GM12878 (cell line): ENCODE measurements around the gene SC5D. TPM values are rescaled to one million over a fixed set of nuclear protein-coding genes. Genes with fewer than 3 reads are reported as not detected.

Experiments
- ATAC-seq: fragments of 200-7000 bp; cut with Tn5 transposase; 3 replicates; pipeline ENCODE4 v1.9.1; 2020; ENCODE audit warnings: mild to moderate bottlenecking, moderate library complexity
- BruUV-seq: library from RNA; stranded (reverse); fragments of 400-500 nt; replicated peaks from 2 replicates; lab custom pipeline; 2021; lab: Mats Ljungman, UMichigan
- CTCF ChIA-PET: fragments of 300-600 bp; sonication (Branson Sonifier 250); formaldehyde crosslinking; extraction: SDS; loops from one replicate; lab custom pipeline; 2021; ENCODE audit warnings: inconsistent platforms; lab: Yijun Ruan, JAX
- POLR2A ChIA-PET: fragments of 350-600 bp; formaldehyde crosslinking; extraction: SDS; loops from one replicate; lab custom pipeline; 2021; ENCODE audit warnings: inconsistent platforms; lab: Charles Lee
- RAD21 ChIA-PET: fragments of 300-600 bp; sonication (Branson Sonifier 250); formaldehyde crosslinking; loops from one replicate; lab custom pipeline; 2023; ENCODE audit warnings: antibody characterized with exemption; ENCODE audit not compliant: unreplicated experiment; lab: Charles Lee
- SMC1A ChIA-PET: fragments of 300-600 bp; sonication (Branson Sonifier 250); formaldehyde crosslinking; loops from one replicate; lab custom pipeline; 2023; ENCODE audit not compliant: unreplicated experiment, uncharacterized antibody; lab: Charles Lee
- DNase-seq: peaks from one replicate; pipeline ENCODE4 v3.0.0-alpha.2; 2011; ENCODE audit warnings: low read depth, low spot score
- FAIRE-seq: peaks from 3 replicates; lab custom pipeline; 2011; peaks lifted over from hg19 to GRCh38; lab: Jason Lieb, UNC
- H2AFZ ChIP-seq: 2 replicates; pipeline ENCODE4 v1.6.0; 2011; ENCODE audit warnings: low read depth, low read length, control low read depth; ENCODE audit not compliant: control insufficient read depth
- H3K27ac ChIP-seq: 2 replicates; pipeline ENCODE4 v1.5.1; 2011; ENCODE audit warnings: control low read depth; ENCODE audit not compliant: control insufficient read depth, insufficient read depth
- H3K27me3 ChIP-seq, 2 experiments: replicated peaks in 1 of 2; 2 replicates each; pipeline versions ENCODE4 v1.6.0 to v1.6.1; 2011; ENCODE audit warnings: low read length in 1 of 2; ENCODE audit not compliant: control insufficient read depth in 2 of 2, insufficient read depth in 2 of 2
- H3K36me3 ChIP-seq, 2 experiments: 2 replicates each; pipeline ENCODE4 v1.5.1; 2011; ENCODE audit warnings: low read length in 1 of 2; ENCODE audit not compliant: control insufficient read depth in 2 of 2, insufficient read depth in 2 of 2
- H3K4me1 ChIP-seq: 2 replicates; pipeline ENCODE4 v1.6.1; 2011; ENCODE audit warnings: mild to moderate bottlenecking, low read length, moderate library complexity, mixed read lengths; ENCODE audit not compliant: control insufficient read depth, insufficient read depth
- H3K4me2 ChIP-seq: 2 replicates; pipeline ENCODE4 v1.6.0; 2011; ENCODE audit warnings: control low read depth; ENCODE audit not compliant: control insufficient read depth, insufficient read depth
- H3K4me3 ChIP-seq: fragments of 200-600 bp; sonication (generic); 2 replicates; pipeline ENCODE4 v1.5.1; 2016
- H3K79me2 ChIP-seq: 2 replicates; pipeline ENCODE4 v1.6.0; 2011; ENCODE audit warnings: low read length; ENCODE audit not compliant: control insufficient read depth, insufficient read depth
- H3K9ac ChIP-seq: 2 replicates; pipeline ENCODE4 v1.8.0; 2011; ENCODE audit warnings: low read length, control low read depth, mixed read lengths; ENCODE audit not compliant: control insufficient read depth, insufficient read depth
- H3K9me3 ChIP-seq: replicated peaks from 3 replicates; pipeline ENCODE4 v1.5.1; 2011; ENCODE audit warnings: mild to moderate bottlenecking, low read length; ENCODE audit not compliant: control insufficient read depth, insufficient read depth
- H4K20me1 ChIP-seq: 2 replicates; pipeline ENCODE4 v1.6.0; 2011; ENCODE audit not compliant: control insufficient read depth, insufficient read depth
- EED ChIP-seq: sonication (generic); IDR thresholded peaks from 2 replicates; pipeline ENCODE4 v1.6.1; 2016; ENCODE audit warnings: antibody characterized with exemption, low read depth
- ELK1 ChIP-seq: IDR thresholded peaks from 2 replicates; pipeline ENCODE4 v1.6.1; 2012; ENCODE audit warnings: low read depth, low read length, improper control_type of control experiment
- ETV6 ChIP-seq, 2 experiments: fragments of 450-650 bp in 1 of 2; IDR thresholded peaks in 1 of 2; conservative IDR thresholded peaks in 1 of 2; 2 replicates each; pipeline ENCODE4 v1.6.1; 2014; ENCODE audit warnings: antibody characterized with exemption in 1 of 2, borderline replicate concordance in 1 of 2, low read depth in 1 of 2, mild to moderate bottlenecking in 1 of 2, moderate library complexity in 1 of 2
- JUNB ChIP-seq: IDR thresholded peaks from 2 replicates; pipeline ENCODE4 v1.6.1; 2016; ENCODE audit warnings: antibody characterized with exemption, mild to moderate bottlenecking
- LARP7 ChIP-seq: fragments of 450-650 bp; IDR thresholded peaks from 2 replicates; pipeline ENCODE4 v1.6.1; 2017; ENCODE audit warnings: mild to moderate bottlenecking
- MEF2A ChIP-seq: IDR thresholded peaks from 2 replicates; pipeline ENCODE4 v1.6.1; 2011; ENCODE audit warnings: low read depth, mild to moderate bottlenecking, low read length, moderate library complexity; ENCODE audit not compliant: insufficient read depth
- MTA2 ChIP-seq: fragments of 450-650 bp; IDR thresholded peaks from 2 replicates; pipeline ENCODE4 v1.6.1; 2016; ENCODE audit warnings: low read depth, mild to moderate bottlenecking, moderate library complexity
- NFIC ChIP-seq: IDR thresholded peaks from 2 replicates; pipeline ENCODE4 v1.6.1; 2012; ENCODE audit warnings: low read depth, mild to moderate bottlenecking, inconsistent platforms, low read length, moderate library complexity
- NFYB ChIP-seq: IDR thresholded peaks from 2 replicates; pipeline ENCODE4 v1.6.1; 2011; ENCODE audit warnings: low read depth, mild to moderate bottlenecking, low read length, improper control_type of control experiment, moderate library complexity; ENCODE audit not compliant: insufficient read depth
- NR2C1 ChIP-seq: fragments of 450-650 bp; IDR thresholded peaks from 2 replicates; pipeline ENCODE4 v1.6.1; 2017; ENCODE audit warnings: antibody characterized with exemption, mild to moderate bottlenecking, moderate library complexity
- RAD21 ChIP-seq: IDR thresholded peaks from 2 replicates; pipeline ENCODE4 v1.6.1; 2011; ENCODE audit warnings: mild to moderate bottlenecking, low read depth, low read length, moderate library complexity; ENCODE audit not compliant: insufficient read depth
- RB1 ChIP-seq: fragments of 450-650 bp; formaldehyde crosslinking; IDR thresholded peaks from 2 replicates; pipeline ENCODE4 v1.6.1; 2017; ENCODE audit warnings: mild to moderate bottlenecking, borderline replicate concordance
- RELA ChIP-seq: fragments of 450-650 bp; IDR thresholded peaks from 2 replicates; pipeline ENCODE4 v1.8.0; 2014; ENCODE audit warnings: borderline replicate concordance; ENCODE audit not compliant: partially characterized antibody
- YY1 ChIP-seq: IDR thresholded peaks from 2 replicates; pipeline ENCODE4 v1.6.1; 2011; ENCODE audit warnings: low read depth, mild to moderate bottlenecking, low read length
- ZNF217 ChIP-seq: fragments of 450-650 bp; IDR thresholded peaks from 2 replicates; pipeline ENCODE4 v1.6.1; 2017; ENCODE audit warnings: antibody characterized with exemption, mild to moderate bottlenecking
- WGBS: methylation state at CpG from one replicate; pipeline ENCODE4 v1.1.6; 2016; ENCODE audit warnings: low lambda C conversion rate; ENCODE audit not compliant: insufficient replicate concordance, insufficient coverage; ENCODE audit errors: missing lambda C conversion rate; 5-methylcytosine and 5-hydroxymethylcytosine counted together
- in situ Hi-C: fragments of 300-500 bp; cut with MboI; formaldehyde crosslinking; loops from 9 replicates; pipeline ENCODE4 v1.14.3; 2018; ENCODE audit warnings: mixed read lengths
- intact Hi-C: fragments of 100-400 bp; cut with micrococcal nuclease; formaldehyde crosslinking; loops from one replicate; pipeline ENCODE4 v1.14.2; 2022; ENCODE audit not compliant: unreplicated experiment
- polyA plus RNA-seq, 11 experiments: library from polyadenylated mRNA; depleted of rRNA in 4 of 11; unstranded in 6 of 11; stranded (reverse) in 5 of 11; fragments of >200 nt; fragmentation: Nextera tagmentation in 4 of 11; fragmentation: Illumina TruSeq in 1 of 11; extraction: Ambion mirVana in 4 of 11; extraction: Trizol in 1 of 11; gene quantifications; 1 replicate in 1 of 11; 2 replicates in 10 of 11; pipeline versions ENCODE4 v1.2.1 to v1.2.3, GENCODE V29; 2011 to 2016; ENCODE audit warnings: inconsistent platforms in 2 of 11, missing spikeins in 2 of 11, low read depth in 1 of 11
- total RNA-seq, 4 experiments: library from RNA; depleted of rRNA in 3 of 4; stranded (reverse); fragments of >200 nt in 3 of 4; fragmentation: Illumina TruSeq in 1 of 4; extraction: Trizol in 1 of 4; gene quantifications; 2 replicates each; pipeline versions ENCODE4 v1.2.1 to v1.2.3, GENCODE V29; 2013 to 2021

Gene SC5D
- total and polyA plus RNA-seq, 10 of the 15 experiments (the other 5 are each of a cell fraction or from before 2014, with no cell fraction given) = 23.7 to 134 (median 30.8) TPM

DNA sequence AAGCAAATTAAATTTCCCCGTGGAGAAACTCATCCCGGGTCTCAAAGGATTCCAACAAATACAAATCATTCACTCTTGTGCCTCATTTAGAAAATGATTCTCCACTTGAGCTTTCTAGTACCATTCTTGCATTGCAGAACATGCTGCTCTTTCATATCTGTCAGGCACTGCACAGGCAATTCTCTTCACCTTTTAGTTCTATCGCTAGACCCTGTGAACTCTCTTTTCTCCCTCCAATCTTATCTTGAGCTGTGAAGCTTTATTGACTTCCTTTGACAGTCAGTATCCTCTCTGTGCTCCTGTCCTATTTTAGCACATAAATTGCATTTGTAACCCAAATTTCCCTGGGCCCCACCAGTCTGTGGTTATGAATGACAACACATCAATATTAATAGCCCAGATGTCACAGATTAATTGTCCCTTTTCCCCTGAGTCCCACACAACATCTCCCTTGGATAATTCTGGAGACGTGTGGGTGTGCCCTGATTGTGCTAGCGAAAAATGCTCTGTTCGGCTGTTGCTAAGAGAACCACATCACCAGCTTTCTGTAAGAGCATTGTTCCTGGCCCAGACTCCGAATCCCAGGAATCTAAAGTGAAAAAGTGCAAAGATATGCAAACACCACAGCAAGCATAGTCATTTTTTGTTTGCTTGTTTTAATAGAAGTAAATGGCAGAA is 22.4 kb upstream of the SC5D start:
- ChIA-PET CTCF (no interaction called here), SMC1A (no interaction called here), RAD21 (no interaction called here), POLR2A (no interaction called here)
- Histone ChIP-seq H3K4me2 (no peak overlapping the region), H3K9ac (no peak overlapping the region), H3K4me3 (no peak overlapping the region), H3K4me1 (no peaks in the 10 kb centered on the region; the same call in 1 of the 2 replicates), H2AFZ (no peak overlapping the region), H3K36me3 (no peaks in the 10 kb centered on the region), H4K20me1 (no peaks in the 10 kb centered on the region), H3K27me3 (peaks cover 1 to 7% of the 10 kb centered on the region in 2 experiments; a peak in 2 of 4 replicates), H3K79me2 (no peaks in the 10 kb centered on the region), H3K27ac (no peak overlapping the region), H3K9me3 (no peaks in the 10 kb centered on the region; the same call in 2 of the 3 replicates)
- intact Hi-C loops (no loop called here), in situ Hi-C loops (no loop called here)
- ATAC-seq (no peak), DNase-seq (no peak), FAIRE-seq (no peak)
- no TSS peak for BruUV-seq
- TF ChIP-seq MTA2 (no peak), NFIC (no peak), MEF2A (no peak), ELK1 (no peak), NR2C1 (no peak), RB1 (no peak), JUNB (no peak), YY1 (no peak), NFYB (no peak), ZNF217 (no peak), LARP7 (no peak), RELA (no peak), EED (no peak), ETV6 (conservative IDR thresholded peaks at IDR 0.05 in 1 of 2, IDR thresholded peaks at IDR 0.05 in 1 of 2; ENCODE audit: borderline replicate concordance in 1 of 2, low read depth in 1 of 2) (no peak), RAD21 (no peak)
- 10% methylated on average over 7 of the region's 7 CpGs for WGBS
